HS-27A (cell line): ENCODE measurements around the gene DNMBP.

Experiments used
- DNase-seq: peaks from one replicate; pipeline ENCODE4 v3.0.0-alpha.2; 2012; ENCODE audit warnings: low read depth, missing footprints

Gene DNMBP, protein sequence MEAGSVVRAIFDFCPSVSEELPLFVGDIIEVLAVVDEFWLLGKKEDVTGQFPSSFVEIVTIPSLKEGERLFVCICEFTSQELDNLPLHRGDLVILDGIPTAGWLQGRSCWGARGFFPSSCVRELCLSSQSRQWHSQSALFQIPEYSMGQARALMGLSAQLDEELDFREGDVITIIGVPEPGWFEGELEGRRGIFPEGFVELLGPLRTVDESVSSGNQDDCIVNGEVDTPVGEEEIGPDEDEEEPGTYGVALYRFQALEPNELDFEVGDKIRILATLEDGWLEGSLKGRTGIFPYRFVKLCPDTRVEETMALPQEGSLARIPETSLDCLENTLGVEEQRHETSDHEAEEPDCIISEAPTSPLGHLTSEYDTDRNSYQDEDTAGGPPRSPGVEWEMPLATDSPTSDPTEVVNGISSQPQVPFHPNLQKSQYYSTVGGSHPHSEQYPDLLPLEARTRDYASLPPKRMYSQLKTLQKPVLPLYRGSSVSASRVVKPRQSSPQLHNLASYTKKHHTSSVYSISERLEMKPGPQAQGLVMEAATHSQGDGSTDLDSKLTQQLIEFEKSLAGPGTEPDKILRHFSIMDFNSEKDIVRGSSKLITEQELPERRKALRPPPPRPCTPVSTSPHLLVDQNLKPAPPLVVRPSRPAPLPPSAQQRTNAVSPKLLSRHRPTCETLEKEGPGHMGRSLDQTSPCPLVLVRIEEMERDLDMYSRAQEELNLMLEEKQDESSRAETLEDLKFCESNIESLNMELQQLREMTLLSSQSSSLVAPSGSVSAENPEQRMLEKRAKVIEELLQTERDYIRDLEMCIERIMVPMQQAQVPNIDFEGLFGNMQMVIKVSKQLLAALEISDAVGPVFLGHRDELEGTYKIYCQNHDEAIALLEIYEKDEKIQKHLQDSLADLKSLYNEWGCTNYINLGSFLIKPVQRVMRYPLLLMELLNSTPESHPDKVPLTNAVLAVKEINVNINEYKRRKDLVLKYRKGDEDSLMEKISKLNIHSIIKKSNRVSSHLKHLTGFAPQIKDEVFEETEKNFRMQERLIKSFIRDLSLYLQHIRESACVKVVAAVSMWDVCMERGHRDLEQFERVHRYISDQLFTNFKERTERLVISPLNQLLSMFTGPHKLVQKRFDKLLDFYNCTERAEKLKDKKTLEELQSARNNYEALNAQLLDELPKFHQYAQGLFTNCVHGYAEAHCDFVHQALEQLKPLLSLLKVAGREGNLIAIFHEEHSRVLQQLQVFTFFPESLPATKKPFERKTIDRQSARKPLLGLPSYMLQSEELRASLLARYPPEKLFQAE (N-terminal part only)

GRCh38 chr10:100009793-100010676, at the start of gene DNMBP:
TSS of gene DNMBP (minus strand) at chr10:100009947. CDS start at chr10:99972124, 37,823 bp downstream.
- no peak for DNase-seq

DNA sequence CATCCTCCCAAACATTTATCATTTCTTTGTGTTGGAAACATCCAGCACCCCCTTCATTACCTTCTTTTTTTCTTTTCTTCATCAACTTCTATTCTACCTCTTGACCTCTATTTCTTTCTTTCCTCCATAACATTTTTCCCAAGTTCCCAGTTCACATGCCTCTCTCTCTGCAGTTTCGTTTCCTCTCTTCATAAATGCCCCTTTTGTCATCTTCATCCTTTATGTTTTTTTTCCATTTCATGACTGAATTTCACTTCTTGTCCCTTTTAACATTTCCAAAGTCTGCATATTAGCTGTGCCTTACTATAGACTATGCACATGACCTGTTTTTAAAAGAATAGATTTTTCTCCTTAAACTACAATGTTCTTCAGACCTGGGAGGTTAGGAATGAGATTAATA, 48.2 kb upstream of the DNMBP start:
- no peak for DNase-seq

- no peak for DNase-seq
Measured at GRCh38 chr10:100053686-100054460, 44.1 kb upstream of the DNMBP start.

- peak; percentile 52 for DNase-seq
Measured at GRCh38 chr10:100046021-100046486, 36.3 kb upstream of the DNMBP start.

DNA sequence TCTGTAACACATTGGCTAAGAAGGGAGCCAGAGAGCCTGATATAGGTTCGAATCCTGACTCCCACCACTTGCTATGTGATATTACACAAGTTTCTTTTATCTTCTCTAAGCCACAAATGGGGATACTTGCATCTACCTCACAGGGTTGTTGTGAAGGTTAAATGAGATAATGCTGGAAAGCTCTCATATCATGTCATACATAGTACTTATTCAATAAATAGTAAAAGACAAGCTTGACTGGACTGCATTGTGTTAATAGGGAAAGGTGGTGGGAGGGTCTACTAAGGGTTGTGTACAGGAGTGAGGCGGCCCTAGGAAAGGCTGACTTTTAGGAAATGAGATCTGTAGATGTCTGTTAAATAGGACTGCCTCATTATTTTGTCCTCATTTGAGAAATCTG, 35.8 kb upstream of the DNMBP start:
- DNase-seq: no peak

- DNase-seq: no peak
Measured at GRCh38 chr10:100043796-100044195, 34.0 kb upstream of the DNMBP start.

DNA sequence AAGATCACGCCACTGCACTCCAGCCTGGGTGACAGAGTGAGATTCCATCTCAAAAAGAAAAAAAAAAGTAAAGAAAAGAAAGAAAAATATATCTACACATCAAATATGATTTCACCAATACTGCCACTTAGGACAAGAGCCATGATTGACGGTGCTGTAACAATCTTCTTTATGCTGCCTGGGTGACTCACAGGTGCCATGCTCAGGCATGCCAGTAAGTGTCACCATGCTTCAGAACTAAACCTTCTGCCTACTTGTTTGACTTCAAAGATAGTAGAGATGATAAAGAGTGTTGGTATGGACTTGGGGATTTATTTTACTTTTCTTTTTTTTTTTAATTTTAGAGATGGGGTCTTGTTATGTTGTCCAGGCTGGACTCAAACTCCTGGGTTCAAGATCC, 33.6 kb upstream of the DNMBP start:
- DNase-seq: no peak

GRCh38 chr10:100041306-100042002, 31.7 kb upstream of the DNMBP start:
- DNase-seq: no peak

- DNase-seq: no peak
Measured at GRCh38 chr10:100038561-100039071, 28.9 kb upstream of the DNMBP start.

DNA sequence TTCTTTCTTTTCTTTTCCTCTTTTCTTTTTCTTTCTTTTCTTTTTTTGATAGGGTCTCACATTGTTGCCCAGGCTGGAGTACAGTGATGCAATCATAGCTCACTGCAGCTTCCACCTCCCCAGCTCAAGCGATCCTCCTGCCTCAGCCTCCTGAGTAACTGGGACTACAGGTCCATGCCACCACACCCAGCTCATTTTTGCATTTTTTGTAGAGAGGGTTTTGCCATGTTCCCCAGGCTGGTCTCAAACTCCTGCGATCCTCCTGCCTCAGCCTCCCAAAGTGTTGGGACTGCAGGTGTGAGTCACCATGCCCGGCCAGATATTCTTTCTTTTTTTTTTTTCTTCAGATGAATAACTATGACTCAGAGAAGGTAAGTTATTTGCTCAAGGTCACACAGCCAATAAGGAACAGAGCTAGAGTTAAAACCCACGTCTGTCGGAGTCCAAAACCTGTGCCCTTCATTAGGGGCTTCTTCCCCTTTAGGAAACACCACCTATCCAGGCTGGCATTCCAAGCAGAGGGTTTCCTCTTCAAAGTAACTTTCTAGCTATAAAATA, 28.1 kb upstream of the DNMBP start:
- DNase-seq: no peak

DNA sequence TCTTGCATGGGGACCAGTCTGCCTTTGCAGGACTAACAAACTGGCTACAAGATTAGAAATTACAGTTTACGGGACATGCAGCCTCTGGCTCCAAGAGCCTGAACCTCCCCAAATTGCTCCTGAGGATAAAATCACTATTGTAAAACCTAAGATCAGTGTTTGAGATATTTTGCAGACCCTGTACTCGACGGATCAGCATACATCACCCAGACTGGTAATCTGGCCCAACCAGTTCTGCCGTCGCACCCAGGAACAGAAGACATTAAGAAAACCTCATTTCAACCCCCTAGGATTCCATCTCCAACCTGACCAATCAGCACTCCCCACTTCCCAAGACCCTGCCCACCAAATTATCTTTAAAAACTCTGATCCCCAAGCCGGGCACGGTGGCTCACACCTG, 27.1 kb upstream of the DNMBP start:
- no peak for DNase-seq

- no peak for DNase-seq
Measured at GRCh38 chr10:100033766-100034418, 24.1 kb upstream of the DNMBP start.

GRCh38 chr10:100027416-100027815, 17.7 kb upstream of the DNMBP start:
- no peak for DNase-seq

- DNase-seq: no peak
Measured at GRCh38 chr10:100025576-100025975, 15.8 kb upstream of the DNMBP start.

DNA sequence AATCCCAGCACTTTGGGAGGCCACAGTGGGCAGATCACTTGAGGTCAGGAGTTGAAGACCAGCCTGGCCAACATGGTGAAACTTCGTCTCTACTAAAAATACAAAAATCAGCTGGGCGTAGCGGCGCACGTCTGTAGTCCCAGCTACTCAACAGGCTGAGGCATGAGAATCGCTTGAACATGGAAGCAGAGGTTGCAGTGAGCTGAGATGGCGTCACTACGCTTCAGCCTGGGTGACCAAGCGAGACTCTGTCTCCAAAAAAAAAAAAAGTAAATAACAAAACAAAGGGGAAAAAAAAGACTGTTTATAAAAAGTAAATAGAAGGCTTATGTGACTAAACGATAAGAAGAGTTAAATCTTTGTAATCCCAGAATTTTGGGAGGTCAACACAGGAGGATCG, 15.0 kb upstream of the DNMBP start:
- no peak for DNase-seq

DNA sequence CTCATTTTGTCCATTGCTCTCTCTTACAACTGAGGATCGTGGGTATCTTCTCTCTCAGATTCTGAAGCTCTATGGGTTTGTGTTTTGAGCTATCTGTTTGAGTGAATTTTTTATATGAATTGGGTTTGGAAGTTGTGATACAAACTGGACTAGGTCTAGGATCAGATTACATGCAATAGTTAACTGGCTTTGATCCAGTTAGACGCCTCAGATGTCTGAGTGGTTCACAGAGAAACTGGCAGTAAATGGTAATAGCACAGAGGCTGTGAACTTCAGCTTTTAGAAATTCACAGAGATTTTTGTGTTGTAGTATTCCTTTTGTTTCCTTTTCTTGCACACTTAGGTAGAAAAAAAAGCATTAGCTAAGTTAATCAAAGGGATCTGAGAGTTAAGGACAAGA, 12.7 kb upstream of the DNMBP start:
- no peak for DNase-seq

DNA sequence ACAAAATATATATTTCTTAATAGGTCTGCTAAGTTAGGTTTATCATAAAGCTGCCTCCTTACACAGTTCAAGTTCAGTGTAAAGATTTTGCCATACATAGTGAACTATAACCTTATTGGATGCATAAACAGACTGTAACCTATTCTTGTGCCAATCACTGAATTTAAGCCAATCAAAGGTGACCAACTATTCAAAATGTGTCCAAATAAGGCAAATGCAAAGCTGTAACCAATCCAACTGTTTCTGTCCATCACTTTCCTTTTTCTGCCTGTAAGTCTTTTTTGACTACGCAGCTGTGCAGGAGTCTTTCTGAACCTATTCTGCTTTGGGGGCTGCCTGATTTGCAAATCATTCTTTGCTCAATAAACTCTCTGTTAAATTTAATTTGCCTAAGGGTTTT, 11.6 kb upstream of the DNMBP start:
- no peak for DNase-seq

DNA sequence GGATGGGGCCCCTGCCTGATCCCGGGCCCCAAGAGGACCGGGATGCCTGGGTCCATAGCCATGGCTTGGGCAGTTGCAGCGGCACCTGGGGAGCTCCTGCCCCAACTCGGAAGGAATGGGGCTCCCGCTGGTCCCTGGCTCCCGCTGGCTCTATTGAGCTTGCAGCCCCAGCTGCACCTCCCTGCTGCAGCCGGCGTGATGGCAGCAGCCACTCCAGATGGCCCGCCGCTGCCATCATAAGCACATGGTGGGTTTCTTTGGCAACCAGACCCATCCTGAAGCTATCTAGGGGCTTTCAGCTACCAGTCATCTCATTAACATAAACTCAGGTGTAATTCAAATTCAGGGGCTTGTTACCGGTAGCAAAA, 11.1 kb upstream of the DNMBP start:
- no peak for DNase-seq
